Measurements from ENCODE around the gene FOXJ1.

FOXJ1 gene

DNA sequence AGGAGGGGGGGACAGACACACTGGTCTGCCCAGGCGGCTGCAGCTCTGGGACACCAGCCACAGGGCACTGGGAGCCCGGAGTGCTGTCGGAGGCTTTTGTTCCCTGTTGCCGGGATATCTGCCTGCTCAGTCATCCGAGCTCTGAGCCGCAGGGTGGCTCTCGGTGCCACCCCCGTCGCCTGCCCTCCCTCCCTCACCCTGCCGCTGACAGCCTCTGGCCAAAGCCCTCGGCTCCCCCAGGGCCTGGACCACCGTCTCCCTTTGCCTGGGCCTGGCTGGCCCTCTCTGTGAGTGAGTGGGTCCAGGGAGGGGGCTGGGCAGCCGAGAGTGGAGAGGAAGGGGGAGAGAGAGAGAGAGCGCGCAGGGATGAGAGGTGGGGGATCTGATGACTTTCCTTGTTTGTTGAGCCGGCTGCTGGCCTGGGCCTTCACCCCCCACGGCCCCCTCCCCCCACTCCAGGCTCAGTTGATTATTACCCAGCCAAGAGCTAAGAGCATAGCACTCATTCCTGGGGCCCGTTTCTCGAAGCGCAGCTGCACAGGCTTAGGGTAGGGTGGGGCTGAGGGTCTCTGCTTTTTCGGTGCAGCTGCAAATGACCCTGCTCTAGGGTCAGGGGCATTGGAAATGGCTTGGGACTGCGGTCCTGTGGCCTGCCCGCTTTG is 2.7 kb downstream of the FOXJ1 start:
- DNase-seq (ENCODE audit: extremely low read depth, insufficient read length) = no peak
- Histone ChIP-seq H3K27me3 (replicated peaks; ENCODE audit: control insufficient read depth, insufficient read depth, low read length) (no peaks in the 10 kb centered on the region; the same call in 1 of the 2 replicates), H3K36me3 (ENCODE audit: control insufficient read depth, insufficient read depth, low read length) (no peaks in the 10 kb centered on the region), H3K4me3 (replicated peaks; ENCODE audit: low read depth, low read length) (no peak overlapping the region)
- TF ChIP-seq, protein P1, sequence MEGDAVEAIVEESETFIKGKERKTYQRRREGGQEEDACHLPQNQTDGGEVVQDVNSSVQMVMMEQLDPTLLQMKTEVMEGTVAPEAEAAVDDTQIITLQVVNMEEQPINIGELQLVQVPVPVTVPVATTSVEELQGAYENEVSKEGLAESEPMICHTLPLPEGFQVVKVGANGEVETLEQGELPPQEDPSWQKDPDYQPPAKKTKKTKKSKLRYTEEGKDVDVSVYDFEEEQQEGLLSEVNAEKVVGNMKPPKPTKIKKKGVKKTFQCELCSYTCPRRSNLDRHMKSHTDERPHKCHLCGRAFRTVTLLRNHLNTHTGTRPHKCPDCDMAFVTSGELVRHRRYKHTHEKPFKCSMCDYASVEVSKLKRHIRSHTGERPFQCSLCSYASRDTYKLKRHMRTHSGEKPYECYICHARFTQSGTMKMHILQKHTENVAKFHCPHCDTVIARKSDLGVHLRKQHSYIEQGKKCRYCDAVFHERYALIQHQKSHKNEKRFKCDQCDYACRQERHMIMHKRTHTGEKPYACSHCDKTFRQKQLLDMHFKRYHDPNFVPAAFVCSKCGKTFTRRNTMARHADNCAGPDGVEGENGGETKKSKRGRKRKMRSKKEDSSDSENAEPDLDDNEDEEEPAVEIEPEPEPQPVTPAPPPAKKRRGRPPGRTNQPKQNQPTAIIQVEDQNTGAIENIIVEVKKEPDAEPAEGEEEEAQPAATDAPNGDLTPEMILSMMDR (IDR thresholded peaks at IDR 0.05; ENCODE audit: insufficient read depth, low read length, poor library complexity, severe bottlenecking) = no peak

DNA sequence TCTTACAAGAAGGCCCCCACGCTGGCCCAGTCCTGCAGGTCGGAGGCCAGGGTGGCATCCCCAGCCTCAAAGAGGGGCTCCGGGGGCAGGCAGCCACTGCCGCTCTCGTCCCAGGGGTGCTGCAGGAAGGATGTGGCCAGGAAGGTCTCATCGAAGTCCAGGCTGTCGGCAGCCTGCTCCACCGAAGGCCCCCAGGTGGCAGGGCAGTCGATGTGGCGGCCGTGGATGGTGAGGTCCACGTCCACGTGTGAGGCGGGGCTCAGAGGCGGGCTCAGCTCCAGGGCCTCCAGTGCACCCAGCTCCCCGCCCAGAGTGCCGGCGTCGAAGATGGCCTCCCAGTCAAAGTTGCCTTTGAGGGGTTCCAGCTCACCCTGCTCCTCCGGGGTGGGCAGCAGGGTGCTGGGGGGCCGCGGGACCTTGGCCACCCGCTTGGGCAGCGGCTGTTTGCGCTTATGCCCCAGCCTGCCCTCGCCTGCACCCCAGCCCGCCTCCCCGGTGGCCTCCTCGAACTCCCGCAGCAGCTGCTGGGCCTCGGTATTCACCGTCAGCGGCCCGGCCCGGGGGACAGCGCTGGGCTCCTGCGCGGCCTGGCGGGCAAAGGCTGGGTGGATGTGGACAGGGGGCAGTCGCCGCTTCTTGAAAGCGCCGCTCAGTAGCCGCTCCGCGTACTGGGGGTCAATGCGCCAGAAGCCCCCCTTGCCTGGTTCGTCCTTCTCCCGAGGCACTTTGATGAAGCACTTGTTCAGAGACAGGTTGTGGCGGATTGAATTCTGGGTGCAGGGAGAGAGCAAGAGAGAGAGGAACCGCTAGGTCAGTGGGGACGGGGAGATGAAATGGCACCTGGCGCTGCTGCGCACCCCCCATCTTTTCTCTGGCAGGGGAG is 3.5 kb downstream of the FOXJ1 start:
- H3K4me3 ChIP-seq (replicated peaks; ENCODE audit: low read depth, low read length) = no peak overlapping the region
- H3K27me3 ChIP-seq (replicated peaks; ENCODE audit: control insufficient read depth, insufficient read depth, low read length) = no peaks in the 10 kb centered on the region

DNA sequence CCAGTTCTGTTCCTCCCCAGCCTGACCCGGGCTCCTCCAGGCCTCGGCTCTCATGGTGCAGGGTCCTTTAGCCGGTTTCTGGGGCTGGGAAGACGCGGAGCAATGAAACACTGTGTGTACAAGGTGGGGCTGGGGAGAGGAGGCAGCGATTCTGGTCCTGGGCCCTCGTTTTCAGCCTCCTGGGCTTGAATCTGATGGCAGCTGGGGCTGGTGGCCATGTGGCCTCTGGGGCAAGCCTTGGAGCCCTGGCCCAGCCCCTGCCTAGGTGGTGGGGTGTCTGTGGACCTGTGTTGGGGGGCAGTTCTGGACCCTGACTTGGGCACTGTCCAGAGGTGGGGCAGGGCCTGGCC is 4.1 kb downstream of the FOXJ1 start:
- H3K4me3 ChIP-seq (replicated peaks; ENCODE audit: low read depth, low read length) = no peak overlapping the region
- no peaks in the 10 kb centered on the region for H3K27me3 ChIP-seq (replicated peaks; ENCODE audit: control insufficient read depth, insufficient read depth, low read length)
- no peak for DNase-seq (ENCODE audit: extremely low read depth, insufficient read length)
- H3K36me3 ChIP-seq (ENCODE audit: control insufficient read depth, insufficient read depth, low read length) = no peaks in the 10 kb centered on the region
- TF ChIP-seq, protein P1 (IDR thresholded peaks at IDR 0.05; ENCODE audit: insufficient read depth, low read length, poor library complexity, severe bottlenecking) = no peak

More for the DNA sequence above, 3.5 kb downstream of the FOXJ1 start:
- TF ChIP-seq, protein P1 (IDR thresholded peaks at IDR 0.05; ENCODE audit: insufficient read depth, low read length, poor library complexity, severe bottlenecking) = no peak
- no peak for DNase-seq (ENCODE audit: extremely low read depth, insufficient read length)
- no peaks in the 10 kb centered on the region for H3K36me3 ChIP-seq (ENCODE audit: control insufficient read depth, insufficient read depth, low read length)

DNA sequence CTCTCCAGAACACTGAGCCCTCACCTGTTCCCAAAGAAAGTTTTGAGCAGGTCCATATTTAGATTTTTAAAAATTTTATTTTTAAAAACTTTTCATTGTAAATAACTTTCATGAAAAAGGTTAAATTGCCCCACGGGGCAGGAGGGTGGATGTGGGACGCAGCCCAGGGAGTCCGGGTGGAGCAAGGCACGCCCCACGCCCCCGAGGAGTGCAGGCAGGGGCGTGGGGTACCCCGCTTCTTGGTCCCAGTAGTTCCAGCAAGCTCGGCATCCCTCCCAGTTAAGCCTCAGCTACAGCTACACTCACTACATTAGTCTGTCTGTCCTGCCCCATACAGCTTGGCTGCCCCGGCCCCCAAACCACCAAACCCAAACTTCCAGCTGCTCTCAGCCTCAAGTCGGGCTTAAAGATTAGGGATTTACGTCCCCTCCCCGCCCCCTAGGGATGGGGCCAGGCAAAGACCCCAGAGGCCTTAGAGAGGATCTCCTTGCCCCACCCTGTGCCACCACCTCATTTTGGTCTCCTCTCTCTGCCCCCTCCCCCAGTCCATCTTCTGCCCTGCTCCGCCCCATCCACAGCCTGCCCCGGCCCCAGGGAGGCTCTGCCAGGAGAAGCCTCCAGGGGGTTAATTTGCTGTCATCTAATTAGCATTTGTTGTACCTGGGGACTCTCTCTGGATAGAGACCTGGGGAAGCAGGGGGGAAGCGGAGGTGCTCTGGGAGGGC is 4.6 kb downstream of the FOXJ1 start:
- Histone ChIP-seq H3K36me3 (ENCODE audit: control insufficient read depth, insufficient read depth, low read length) (no peaks in the 10 kb centered on the region), H3K27me3 (replicated peaks; ENCODE audit: control insufficient read depth, insufficient read depth, low read length) (no peaks in the 10 kb centered on the region), H3K4me3 (replicated peaks; ENCODE audit: low read depth, low read length) (no peak overlapping the region)
- TF ChIP-seq, protein P1 (IDR thresholded peaks at IDR 0.05; ENCODE audit: insufficient read depth, low read length, poor library complexity, severe bottlenecking) = no peak
- DNase-seq (ENCODE audit: extremely low read depth, insufficient read length) = no peak

DNA sequence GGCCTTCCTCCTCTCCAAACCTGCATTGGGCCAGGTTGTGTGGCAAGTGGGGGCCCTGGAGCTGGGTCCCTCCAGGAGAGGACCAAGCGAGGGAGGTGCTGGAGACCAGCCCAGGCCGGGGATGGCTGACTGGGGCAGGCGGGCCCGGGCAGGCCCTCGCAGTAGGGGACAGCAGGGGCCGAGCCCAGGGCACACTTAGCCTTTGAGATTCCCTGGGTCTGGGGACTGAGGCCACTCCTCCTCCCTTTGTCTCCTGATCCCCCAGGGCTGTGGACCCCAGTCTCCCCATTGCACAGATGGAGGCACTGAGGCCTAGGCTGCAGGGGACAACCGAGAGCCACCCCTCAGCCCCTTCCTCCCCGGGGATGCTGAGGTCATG is 5.2 kb downstream of the FOXJ1 start:
- H3K36me3 ChIP-seq (ENCODE audit: control insufficient read depth, insufficient read depth, low read length) = no peaks in the 10 kb centered on the region
- DNase-seq (ENCODE audit: extremely low read depth, insufficient read length) = no peak
- no peaks in the 10 kb centered on the region for H3K27me3 ChIP-seq (replicated peaks; ENCODE audit: control insufficient read depth, insufficient read depth, low read length)
- TF ChIP-seq, protein P1 (IDR thresholded peaks at IDR 0.05; ENCODE audit: insufficient read depth, low read length, poor library complexity, severe bottlenecking) = no peak
- no peak overlapping the region for H3K4me3 ChIP-seq (replicated peaks; ENCODE audit: low read depth, low read length)
